ENCODE data around the gene SLAMF9. TPM values are rescaled to one million over a fixed set of nuclear protein-coding genes. Genes with fewer than 3 reads are reported as not detected.

SLAMF9 gene
- total RNA-seq, 1 experiment from 2014 or later, result 0.36 TPM

- Histone ChIP-seq H3K27me3 (replicated peaks; ENCODE audit: control insufficient read depth, insufficient read depth, low read length) (no peaks in the 10 kb centered on the region), H3K36me3 (ENCODE audit: control insufficient read depth, insufficient read depth, low read length) (no peaks in the 10 kb centered on the region), H3K4me1 (peaks cover 62% of the 10 kb centered on the region), H3K9me3 (no peaks in the 10 kb centered on the region), H3K4me3 (ENCODE audit: low read depth, low read length) (no peak overlapping the region)
- Mint-ChIP-seq H3K36me3 (ENCODE audit: insufficient read depth, unreplicated experiment) (no peaks in the 10 kb centered on the region), H3K4me1 (ENCODE audit: low read depth, unreplicated experiment) (peaks cover 54% of the 10 kb centered on the region), H3K27ac (ENCODE audit: unreplicated experiment) (peak overlapping the region; percentile 9), H3K4me3 (ENCODE audit: unreplicated experiment) (no peak overlapping the region), H3K9me3 (ENCODE audit: unreplicated experiment) (no peaks in the 10 kb centered on the region), H3K27me3 (ENCODE audit: insufficient read depth, unreplicated experiment) (no peaks in the 10 kb centered on the region)
- intact Hi-C loops (cut with micrococcal nuclease; ENCODE audit: unreplicated experiment), result no loop called here
- no peak for DNase-seq
- BruUV-seq (replicated peaks), result no TSS peak
- TF ChIP-seq, protein P1, sequence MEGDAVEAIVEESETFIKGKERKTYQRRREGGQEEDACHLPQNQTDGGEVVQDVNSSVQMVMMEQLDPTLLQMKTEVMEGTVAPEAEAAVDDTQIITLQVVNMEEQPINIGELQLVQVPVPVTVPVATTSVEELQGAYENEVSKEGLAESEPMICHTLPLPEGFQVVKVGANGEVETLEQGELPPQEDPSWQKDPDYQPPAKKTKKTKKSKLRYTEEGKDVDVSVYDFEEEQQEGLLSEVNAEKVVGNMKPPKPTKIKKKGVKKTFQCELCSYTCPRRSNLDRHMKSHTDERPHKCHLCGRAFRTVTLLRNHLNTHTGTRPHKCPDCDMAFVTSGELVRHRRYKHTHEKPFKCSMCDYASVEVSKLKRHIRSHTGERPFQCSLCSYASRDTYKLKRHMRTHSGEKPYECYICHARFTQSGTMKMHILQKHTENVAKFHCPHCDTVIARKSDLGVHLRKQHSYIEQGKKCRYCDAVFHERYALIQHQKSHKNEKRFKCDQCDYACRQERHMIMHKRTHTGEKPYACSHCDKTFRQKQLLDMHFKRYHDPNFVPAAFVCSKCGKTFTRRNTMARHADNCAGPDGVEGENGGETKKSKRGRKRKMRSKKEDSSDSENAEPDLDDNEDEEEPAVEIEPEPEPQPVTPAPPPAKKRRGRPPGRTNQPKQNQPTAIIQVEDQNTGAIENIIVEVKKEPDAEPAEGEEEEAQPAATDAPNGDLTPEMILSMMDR (IDR thresholded peaks at IDR 0.05; ENCODE audit: insufficient read depth in 1 of 2, low read depth in 1 of 2, low read length in 1 of 2, severe bottlenecking in 1 of 2, unreplicated experiment in 1 of 2), result no peak
- CTCF ChIA-PET, result no interaction called here
- POLR2A ChIA-PET, result no interaction called here
These were observed 6.1 kb downstream of the SLAMF9 start for GRCh38 chr1:159947942-159948341.

GRCh38 chr1:159946242-159947187, 7.5 kb downstream of the SLAMF9 start:
- CTCF ChIA-PET, result interaction anchor here (0.6 to 1.8 kb wide), 16 partner anchors 8 to 247 kb away, joined by 3 to 34 read pairs (median 6); partner anchors contain the start of genes CFAP45, DUSP23 and SLAMF9
- Histone ChIP-seq H3K36me3 (ENCODE audit: control insufficient read depth, insufficient read depth, low read length) (no peaks in the 10 kb centered on the region), H3K9me3 (no peaks in the 10 kb centered on the region), H3K4me3 (ENCODE audit: low read depth, low read length) (peak overlapping the region; percentile 50), H3K4me1 (peaks cover 56% of the 10 kb centered on the region), H3K27me3 (replicated peaks; ENCODE audit: control insufficient read depth, insufficient read depth, low read length) (no peaks in the 10 kb centered on the region)
- TSS peak; percentile 57 for BruUV-seq (replicated peaks)
- H3K27ac Mint-ChIP-seq (ENCODE audit: unreplicated experiment), result peak overlapping the region; percentile 68
- TF ChIP-seq, protein P1 (IDR thresholded peaks at IDR 0.05; ENCODE audit: insufficient read depth in 1 of 2, low read depth in 1 of 2, low read length in 1 of 2, severe bottlenecking in 1 of 2, unreplicated experiment in 1 of 2), result no peak
- intact Hi-C loops (cut with micrococcal nuclease; ENCODE audit: unreplicated experiment), result no loop called here
- peaks cover 62% of the 10 kb centered on the region for H3K4me1 Mint-ChIP-seq (ENCODE audit: low read depth, unreplicated experiment)
- DNase-seq, result no peak
- no peaks in the 10 kb centered on the region for H3K27me3 Mint-ChIP-seq (ENCODE audit: insufficient read depth, unreplicated experiment)
- no peaks in the 10 kb centered on the region for H3K9me3 Mint-ChIP-seq (ENCODE audit: unreplicated experiment)
- POLR2A ChIA-PET, result interaction anchor here (0.5 to 1.3 kb wide), 4 partner anchors 11 to 147 kb away, joined by 3 to 4 read pairs (median 3); no protein-coding TSS in a partner anchor
- peak overlapping the region; percentile 83 for H3K4me3 Mint-ChIP-seq (ENCODE audit: unreplicated experiment)
- H3K36me3 Mint-ChIP-seq (ENCODE audit: insufficient read depth, unreplicated experiment), result no peaks in the 10 kb centered on the region

DNA sequence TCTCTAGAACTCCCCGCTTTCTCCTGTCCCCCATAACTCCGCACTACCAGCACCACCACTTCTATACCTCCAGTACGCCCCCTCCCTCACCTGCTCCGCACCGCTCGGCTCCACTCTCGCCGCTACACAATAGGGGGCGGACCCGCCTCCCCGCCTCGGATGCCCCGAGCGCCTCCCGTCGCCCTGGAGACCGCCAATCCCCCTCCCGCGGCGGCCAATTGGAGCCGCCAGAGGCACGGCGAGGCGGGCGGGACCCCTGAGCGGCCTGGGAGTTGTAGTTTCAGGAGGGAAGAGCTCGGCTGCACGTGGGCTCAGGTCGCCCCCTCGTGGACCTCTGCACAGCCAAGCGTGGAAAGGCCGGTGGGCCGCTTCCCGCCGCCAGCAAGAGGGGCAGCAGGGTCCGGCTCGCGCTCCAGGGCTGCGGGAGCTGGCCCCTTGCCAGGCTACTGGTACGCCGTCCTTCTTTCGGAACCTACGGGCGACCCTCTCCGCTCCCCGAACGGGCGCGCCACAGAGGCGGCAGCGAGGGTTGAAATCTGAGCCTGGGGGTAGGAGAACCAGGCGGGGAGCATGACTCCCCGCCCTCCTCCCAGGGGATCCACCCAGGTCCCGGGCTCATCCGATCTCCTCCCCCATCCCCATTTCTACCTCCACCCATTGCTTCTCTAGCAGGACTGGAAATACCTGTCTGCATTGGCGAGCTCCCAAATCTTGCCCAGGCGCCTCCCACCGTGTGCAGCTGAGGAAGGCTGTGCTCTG, 8.4 kb downstream of the SLAMF9 start, which contains the start of gene IGSF9:
Gene IGSF9 (minus strand): TSS at position 131 of the 759 bp plus-strand sequence. CDS start 2,159 bp downstream, outside the sequence.
- no TSS peak for BruUV-seq (replicated peaks)
- peak; percentile 95 to 97 for DNase-seq
- CTCF ChIA-PET, result interaction anchor here (0.6 to 1.8 kb wide), 16 partner anchors 9 to 248 kb away, joined by 3 to 34 read pairs (median 6); partner anchors contain the start of genes CFAP45, DUSP23 and SLAMF9

More for the DNA sequence above, 8.4 kb downstream of the SLAMF9 start, which contains the start of gene IGSF9:
- POLR2A ChIA-PET, result interaction anchor here (0.6 to 1.3 kb wide), 3 partner anchors 12 to 146 kb away, joined by 3 to 4 read pairs (median 3); no protein-coding TSS in a partner anchor
- TF ChIP-seq, protein P1 (IDR thresholded peaks at IDR 0.05; ENCODE audit: insufficient read depth in 1 of 2, low read depth in 1 of 2, low read length in 1 of 2, severe bottlenecking in 1 of 2, unreplicated experiment in 1 of 2), result peak; percentile 74 to 80
- intact Hi-C loops (cut with micrococcal nuclease; ENCODE audit: unreplicated experiment), result loop anchor here (1.0 to 2.0 kb wide), 4 partner anchors 9 to 147 kb away; no protein-coding TSS in a partner anchor
- H3K9me3 ChIP-seq, result no peaks in the 10 kb centered on the region
- Mint-ChIP-seq H3K4me3 (ENCODE audit: unreplicated experiment) (peak within 1 kb of the TSS; percentile 83), H3K36me3 (ENCODE audit: insufficient read depth, unreplicated experiment) (no peaks in the 10 kb centered on the region), H3K9me3 (ENCODE audit: unreplicated experiment) (no peaks in the 10 kb centered on the region), H3K4me1 (ENCODE audit: low read depth, unreplicated experiment) (peaks cover 61% of the 10 kb centered on the region), H3K27ac (ENCODE audit: unreplicated experiment) (peak within 1 kb of the TSS; percentile 68), H3K27me3 (ENCODE audit: insufficient read depth, unreplicated experiment) (no peaks in the 10 kb centered on the region)
- H3K36me3 ChIP-seq (ENCODE audit: control insufficient read depth, insufficient read depth, low read length), result no peaks in the 10 kb centered on the region
- H3K27me3 ChIP-seq (replicated peaks; ENCODE audit: control insufficient read depth, insufficient read depth, low read length), result no peaks in the 10 kb centered on the region
- peak within 1 kb of the TSS; percentile 50 for H3K4me3 ChIP-seq (ENCODE audit: low read depth, low read length)
- H3K4me1 ChIP-seq, result peaks cover 56% of the 10 kb centered on the region

Data from Caco-2 (cell line).